ENCODE data around the gene CCDC188.

Gene CCDC188

GRCh38 chr22:20150381-20151275, at the start of gene CCDC188:
Gene CCDC188, minus strand, starts transcription at chr22:20151055. Its CDS starts 69 bp downstream, at chr22:20150986.
- Mint-ChIP-seq H3K4me1 (ENCODE audit: low read depth) (no peaks in the 10 kb centered on the region), H3K36me3 (ENCODE audit: low read depth) (no peaks in the 10 kb centered on the region), H3K27me3 (ENCODE audit: low read depth) (no peaks in the 10 kb centered on the region), H3K27ac (no peak within 1 kb of the TSS), H3K4me3 (no peak within 1 kb of the TSS), H3K9me3 (no peaks in the 10 kb centered on the region)
- DNase-seq (ENCODE audit: low spot score): no peak

GRCh38 chr22:20199906-20200305, 49.1 kb upstream of the CCDC188 start:
- Mint-ChIP-seq H3K36me3 (ENCODE audit: low read depth) (no peaks in the 10 kb centered on the region), H3K4me1 (ENCODE audit: low read depth) (no peaks in the 10 kb centered on the region), H3K9me3 (no peaks in the 10 kb centered on the region), H3K27ac (no peak overlapping the region), H3K4me3 (no peak overlapping the region), H3K27me3 (ENCODE audit: low read depth) (no peaks in the 10 kb centered on the region)
- DNase-seq (ENCODE audit: low spot score): no peak

GRCh38 chr22:20199413-20199842, 48.6 kb upstream of the CCDC188 start:
- H3K27ac Mint-ChIP-seq: no peak overlapping the region
- H3K4me3 Mint-ChIP-seq: no peak overlapping the region
- no peaks in the 10 kb centered on the region for H3K9me3 Mint-ChIP-seq
- H3K27me3 Mint-ChIP-seq (ENCODE audit: low read depth): no peaks in the 10 kb centered on the region
- DNase-seq (ENCODE audit: low spot score): no peak
- no peaks in the 10 kb centered on the region for H3K36me3 Mint-ChIP-seq (ENCODE audit: low read depth)
- no peaks in the 10 kb centered on the region for H3K4me1 Mint-ChIP-seq (ENCODE audit: low read depth)

- no peaks in the 10 kb centered on the region for H3K27me3 Mint-ChIP-seq (ENCODE audit: low read depth)
- no peak overlapping the region for H3K27ac Mint-ChIP-seq
- DNase-seq (ENCODE audit: low spot score): no peak
- no peaks in the 10 kb centered on the region for H3K9me3 Mint-ChIP-seq
- no peaks in the 10 kb centered on the region for H3K4me1 Mint-ChIP-seq (ENCODE audit: low read depth)
- no peak overlapping the region for H3K4me3 Mint-ChIP-seq
- no peaks in the 10 kb centered on the region for H3K36me3 Mint-ChIP-seq (ENCODE audit: low read depth)
Observed at GRCh38 chr22:20198557-20199319, 47.9 kb upstream of the CCDC188 start.

GRCh38 chr22:20197407-20198030, 46.7 kb upstream of the CCDC188 start:
- no peak for DNase-seq (ENCODE audit: low spot score)
- Mint-ChIP-seq H3K9me3 (no peaks in the 10 kb centered on the region), H3K36me3 (ENCODE audit: low read depth) (no peaks in the 10 kb centered on the region), H3K4me3 (no peak overlapping the region), H3K27me3 (ENCODE audit: low read depth) (no peaks in the 10 kb centered on the region), H3K27ac (no peak overlapping the region), H3K4me1 (ENCODE audit: low read depth) (no peaks in the 10 kb centered on the region)

- H3K4me1 Mint-ChIP-seq (ENCODE audit: low read depth): no peaks in the 10 kb centered on the region
Observed at GRCh38 chr22:20196094-20196842, 45.4 kb upstream of the CCDC188 start.

GRCh38 chr22:20194681-20195593, 44.1 kb upstream of the CCDC188 start:
- H3K4me1 Mint-ChIP-seq (ENCODE audit: low read depth): no peaks in the 10 kb centered on the region
- no peak for DNase-seq (ENCODE audit: low spot score)
- no peaks in the 10 kb centered on the region for H3K27me3 Mint-ChIP-seq (ENCODE audit: low read depth)
- H3K27ac Mint-ChIP-seq: no peak overlapping the region
- no peaks in the 10 kb centered on the region for H3K36me3 Mint-ChIP-seq (ENCODE audit: low read depth)
- H3K4me3 Mint-ChIP-seq: no peak overlapping the region
- no peaks in the 10 kb centered on the region for H3K9me3 Mint-ChIP-seq

More at GRCh38 chr22:20196094-20196842, 45.4 kb upstream of the CCDC188 start:
- H3K9me3 Mint-ChIP-seq: no peaks in the 10 kb centered on the region
- H3K36me3 Mint-ChIP-seq (ENCODE audit: low read depth): no peaks in the 10 kb centered on the region
- H3K4me3 Mint-ChIP-seq: no peak overlapping the region
- no peaks in the 10 kb centered on the region for H3K27me3 Mint-ChIP-seq (ENCODE audit: low read depth)
- no peak overlapping the region for H3K27ac Mint-ChIP-seq
- no peak for DNase-seq (ENCODE audit: low spot score)

- Mint-ChIP-seq H3K27ac (no peak overlapping the region), H3K36me3 (ENCODE audit: low read depth) (no peaks in the 10 kb centered on the region), H3K4me3 (no peak overlapping the region), H3K9me3 (no peaks in the 10 kb centered on the region), H3K27me3 (ENCODE audit: low read depth) (no peaks in the 10 kb centered on the region), H3K4me1 (ENCODE audit: low read depth) (no peaks in the 10 kb centered on the region)
- DNase-seq (ENCODE audit: low spot score): no peak
Observed at GRCh38 chr22:20193761-20194494, 43.1 kb upstream of the CCDC188 start.

GRCh38 chr22:20192972-20193760, 42.3 kb upstream of the CCDC188 start:
- DNase-seq (ENCODE audit: low spot score): no peak
- H3K36me3 Mint-ChIP-seq (ENCODE audit: low read depth): no peaks in the 10 kb centered on the region
- H3K9me3 Mint-ChIP-seq: no peaks in the 10 kb centered on the region
- H3K27me3 Mint-ChIP-seq (ENCODE audit: low read depth): no peaks in the 10 kb centered on the region
- no peak overlapping the region for H3K4me3 Mint-ChIP-seq
- H3K27ac Mint-ChIP-seq: no peak overlapping the region
- no peaks in the 10 kb centered on the region for H3K4me1 Mint-ChIP-seq (ENCODE audit: low read depth)

- Mint-ChIP-seq H3K4me3 (no peak overlapping the region), H3K27ac (no peak overlapping the region), H3K36me3 (ENCODE audit: low read depth) (no peaks in the 10 kb centered on the region), H3K9me3 (no peaks in the 10 kb centered on the region), H3K27me3 (ENCODE audit: low read depth) (no peaks in the 10 kb centered on the region), H3K4me1 (ENCODE audit: low read depth) (no peaks in the 10 kb centered on the region)
- no peak for DNase-seq (ENCODE audit: low spot score)
Observed at GRCh38 chr22:20192293-20192971, 41.6 kb upstream of the CCDC188 start.

GRCh38 chr22:20191803-20192202, 40.9 kb upstream of the CCDC188 start:
- no peaks in the 10 kb centered on the region for H3K27me3 Mint-ChIP-seq (ENCODE audit: low read depth)
- no peak for DNase-seq (ENCODE audit: low spot score)
- no peaks in the 10 kb centered on the region for H3K9me3 Mint-ChIP-seq
- H3K4me1 Mint-ChIP-seq (ENCODE audit: low read depth): no peaks in the 10 kb centered on the region
- no peak overlapping the region for H3K4me3 Mint-ChIP-seq
- H3K27ac Mint-ChIP-seq: no peak overlapping the region
- H3K36me3 Mint-ChIP-seq (ENCODE audit: low read depth): no peaks in the 10 kb centered on the region
